Hepatocyte (in vitro differentiated cells): Measurements from ENCODE around the gene ARHGAP31.

Experiments
- EZH2 ChIP-seq: fragments of 200-600 bp; sonication (generic); IDR thresholded peaks from 2 replicates; pipeline ENCODE4 v1.6.1; 2016; ENCODE audit warnings: antibody characterized with exemption, mild to moderate bottlenecking, borderline replicate concordance
- EZH2phosphoT487 ChIP-seq: fragments of 200-600 bp; sonication (generic); IDR thresholded peaks from one replicate; pipeline ENCODE4 v1.6.1; 2018; ENCODE audit warnings: antibody characterized with exemption, mild to moderate bottlenecking, low read depth, moderate library complexity; ENCODE audit not compliant: unreplicated experiment, severe bottlenecking
- TF ChIP-seq, protein P1 (sequence below): fragments of 200-600 bp; sonication (generic); IDR thresholded peaks from 2 replicates; pipeline ENCODE4 v1.5.1; 2016; ENCODE audit warnings: antibody characterized with exemption, mild to moderate bottlenecking; ENCODE audit not compliant: poor library complexity

DNA sequence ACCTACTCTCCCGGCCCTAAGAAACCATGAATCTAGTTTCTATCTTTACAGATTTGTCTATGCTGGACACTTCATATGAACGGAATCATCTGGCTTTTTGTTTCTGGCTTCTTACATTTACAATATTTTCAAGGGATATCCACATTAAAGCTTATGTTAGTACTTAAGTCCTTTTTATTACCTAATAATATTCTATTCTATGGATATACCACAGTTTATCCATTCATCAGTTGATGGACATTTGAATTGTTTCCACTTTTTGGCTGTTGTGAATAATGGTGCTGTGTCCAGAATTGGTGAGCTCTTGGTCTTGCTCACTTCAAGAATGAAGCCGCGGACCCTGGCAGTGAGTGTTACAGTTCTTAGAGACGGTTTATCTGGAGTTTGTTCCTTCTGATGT, 42.6 kb downstream of the ARHGAP31 start:
- TF ChIP-seq, protein P1, sequence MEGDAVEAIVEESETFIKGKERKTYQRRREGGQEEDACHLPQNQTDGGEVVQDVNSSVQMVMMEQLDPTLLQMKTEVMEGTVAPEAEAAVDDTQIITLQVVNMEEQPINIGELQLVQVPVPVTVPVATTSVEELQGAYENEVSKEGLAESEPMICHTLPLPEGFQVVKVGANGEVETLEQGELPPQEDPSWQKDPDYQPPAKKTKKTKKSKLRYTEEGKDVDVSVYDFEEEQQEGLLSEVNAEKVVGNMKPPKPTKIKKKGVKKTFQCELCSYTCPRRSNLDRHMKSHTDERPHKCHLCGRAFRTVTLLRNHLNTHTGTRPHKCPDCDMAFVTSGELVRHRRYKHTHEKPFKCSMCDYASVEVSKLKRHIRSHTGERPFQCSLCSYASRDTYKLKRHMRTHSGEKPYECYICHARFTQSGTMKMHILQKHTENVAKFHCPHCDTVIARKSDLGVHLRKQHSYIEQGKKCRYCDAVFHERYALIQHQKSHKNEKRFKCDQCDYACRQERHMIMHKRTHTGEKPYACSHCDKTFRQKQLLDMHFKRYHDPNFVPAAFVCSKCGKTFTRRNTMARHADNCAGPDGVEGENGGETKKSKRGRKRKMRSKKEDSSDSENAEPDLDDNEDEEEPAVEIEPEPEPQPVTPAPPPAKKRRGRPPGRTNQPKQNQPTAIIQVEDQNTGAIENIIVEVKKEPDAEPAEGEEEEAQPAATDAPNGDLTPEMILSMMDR: no peak
- no peak for TF ChIP-seq EZH2phosphoT487
- no peak for TF ChIP-seq EZH2
